ENCODE results near the gene ACLY.
"Not testable (repeated sequence)": the region's sequence is repeated elsewhere in the genome, so short reads cannot be mapped to it uniquely, and the experiment has no call there.

The ACLY gene

DNA sequence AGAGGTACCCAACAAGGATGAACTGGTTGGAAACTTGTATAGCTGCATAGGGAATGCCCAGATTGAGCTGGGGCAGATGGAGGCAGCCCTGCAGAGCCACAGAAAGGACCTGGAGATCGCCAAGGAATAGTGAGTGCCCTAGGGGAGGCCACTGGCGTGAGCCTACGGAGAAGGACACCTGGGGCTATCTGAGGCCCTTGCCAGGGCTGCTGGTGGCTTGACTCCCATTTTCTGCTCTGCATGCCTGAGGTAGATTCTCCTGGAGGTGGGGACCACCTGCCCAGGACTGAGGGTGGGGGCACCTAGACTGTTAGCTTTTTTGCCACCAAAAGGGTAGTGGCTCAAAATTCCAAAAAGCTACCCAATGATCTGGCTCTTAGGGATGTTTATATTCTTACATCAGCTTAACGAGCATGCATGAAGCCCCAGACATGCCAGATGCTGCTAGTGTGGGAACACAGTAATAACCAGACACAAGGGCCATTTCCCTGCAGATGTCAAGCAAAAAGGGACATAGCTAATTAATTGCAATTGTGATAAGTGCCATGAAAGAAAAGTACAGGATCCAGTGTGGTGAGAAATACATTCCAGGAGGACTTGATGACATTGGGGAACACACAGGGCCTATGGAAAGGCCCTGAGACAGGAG, 20.4 kb upstream of the ACLY start:
- no peak for DNase-seq

- no peak for DNase-seq
These were observed 19.5 kb upstream of the ACLY start for GRCh38 chr17:41937970-41938954.

GRCh38 chr17:41935641-41936040, 16.9 kb upstream of the ACLY start:
- no peak for DNase-seq

DNA sequence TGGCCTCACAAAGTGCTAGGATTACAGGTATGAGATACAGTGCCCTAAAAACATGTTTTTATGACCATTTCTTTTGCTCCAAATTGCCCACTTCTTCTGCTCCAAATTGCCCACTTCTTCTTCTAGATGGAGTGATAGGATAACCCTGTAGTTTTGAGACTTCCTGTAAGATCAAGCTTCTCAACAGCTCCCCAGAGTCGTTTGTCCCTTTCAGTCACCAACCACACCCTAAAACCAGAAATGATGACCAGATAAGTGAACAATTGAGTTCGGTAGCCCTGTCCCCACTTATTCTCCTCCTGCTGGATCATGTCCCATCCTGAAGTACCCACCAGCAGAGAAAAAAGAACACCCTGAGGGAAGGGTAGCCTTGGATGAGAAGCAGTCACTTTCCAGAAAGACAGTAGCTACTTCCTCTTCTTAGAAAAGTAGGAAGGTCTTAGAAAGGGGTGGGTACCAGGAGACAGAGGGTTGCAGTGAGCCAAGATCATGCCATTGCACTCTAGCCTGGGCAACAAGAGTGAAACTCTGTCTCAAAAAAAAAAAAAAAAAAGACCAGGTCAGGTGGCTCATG, 14.2 kb upstream of the ACLY start:
- DNase-seq, result no peak

- not testable (repeated sequence) for DNase-seq
These were observed 13.0 kb upstream of the ACLY start for GRCh38 chr17:41931715-41932114.

DNA sequence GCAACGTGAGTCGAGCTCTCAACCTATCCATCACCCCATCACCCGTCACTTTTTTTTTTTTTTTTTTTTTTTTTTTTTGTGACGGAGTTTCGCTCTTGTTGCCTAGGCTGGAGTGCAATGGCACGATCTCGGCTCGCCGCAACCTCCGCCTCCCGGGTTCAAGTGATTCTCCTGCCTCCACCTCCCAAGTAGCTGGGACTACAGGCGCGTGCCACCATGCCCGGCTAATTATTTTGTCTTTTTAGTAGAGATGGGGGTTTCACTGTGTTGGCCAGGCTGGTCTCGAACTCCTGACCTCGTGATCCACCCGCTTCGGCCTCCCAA, 12.0 kb upstream of the ACLY start:
- DNase-seq, result not testable (repeated sequence)

DNA sequence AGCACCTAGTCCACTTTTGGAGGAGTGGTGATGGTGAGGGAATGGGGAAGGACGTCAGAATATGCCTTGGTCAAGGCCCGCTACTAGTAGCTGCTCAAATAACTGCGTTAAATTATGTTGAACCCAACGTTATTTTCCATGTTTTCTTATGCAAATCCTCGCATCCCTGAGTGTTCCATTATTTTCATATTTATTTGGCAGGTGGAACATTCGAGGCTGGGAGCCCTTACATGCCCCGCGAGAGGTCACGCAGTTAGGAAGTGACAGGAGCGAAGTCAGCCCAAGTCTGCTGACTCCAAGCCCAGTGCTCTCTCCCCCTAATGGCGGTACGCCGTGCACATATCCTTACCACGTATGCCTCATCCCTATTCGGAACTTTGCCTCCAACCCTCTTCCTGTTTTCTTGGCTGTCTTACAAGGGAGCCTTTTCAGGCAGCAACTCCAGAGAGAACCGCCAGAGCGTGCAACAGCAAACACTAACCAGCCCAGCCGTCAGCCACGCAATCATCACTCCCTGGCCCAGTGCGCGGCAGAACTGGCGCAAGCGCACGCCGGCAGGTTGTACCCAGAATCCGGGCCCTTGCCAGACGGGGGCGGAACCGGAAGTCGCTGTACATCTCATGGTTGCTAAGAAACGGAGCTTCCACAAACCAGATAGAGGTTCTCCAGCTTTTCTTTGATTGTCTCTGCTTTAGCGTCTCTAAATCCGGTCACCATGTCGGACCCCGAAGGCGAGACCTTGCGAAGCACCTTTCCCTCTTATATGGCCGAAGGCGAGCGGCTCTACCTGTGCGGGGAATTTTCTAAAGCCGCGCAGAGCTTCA, 11.5 kb upstream of the ACLY start, which contains the start of gene ODAD4:
Gene ODAD4, plus strand, starts transcription at position 609 of the 824 bp plus-strand sequence. Its CDS starts 107 bp downstream, at position 716.
- peak; percentile 96 for DNase-seq

GRCh38 chr17:41928693-41929251, 10.0 kb upstream of the ACLY start:
- DNase-seq, result no peak

GRCh38 chr17:41925991-41926590, 7.3 kb upstream of the ACLY start:
- no peak for DNase-seq

- no peak for DNase-seq
These were observed 1.8 kb upstream of the ACLY start for GRCh38 chr17:41920580-41920955.

GRCh38 chr17:41919840-41920579, 1.3 kb upstream of the ACLY start:
- no peak for DNase-seq

DNA sequence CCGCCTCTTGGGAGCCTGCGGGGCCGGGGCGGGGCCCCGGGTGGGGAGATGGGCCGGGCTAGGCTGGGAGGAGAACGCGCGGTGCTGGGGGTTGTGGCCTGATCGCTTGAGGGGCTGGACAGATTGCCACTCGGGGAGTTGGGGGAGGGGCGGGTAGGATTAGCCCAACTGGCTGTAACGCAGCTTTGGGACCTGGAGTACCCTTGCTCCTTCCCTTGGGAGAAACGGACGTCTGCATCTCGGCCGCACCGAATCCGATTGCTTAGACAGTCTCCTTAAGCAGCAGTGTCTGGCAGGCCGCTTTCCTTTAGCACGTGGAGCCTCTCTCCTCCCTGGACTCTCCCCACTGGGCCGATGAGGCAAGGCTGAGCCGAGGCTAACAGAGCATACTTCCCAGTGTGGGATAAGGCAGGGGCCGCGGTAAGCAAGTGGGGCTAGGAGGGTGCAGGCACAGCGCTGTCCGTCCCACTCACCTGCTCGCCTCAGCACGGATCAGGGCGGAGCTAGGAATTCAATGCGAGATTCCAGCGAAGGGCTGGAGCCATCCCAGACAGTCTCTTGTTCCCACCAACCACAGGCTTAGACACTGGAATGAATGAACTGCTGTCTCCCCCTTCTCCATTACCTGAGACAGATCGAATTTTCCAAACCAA, 540 bp upstream of the ACLY start:
- no peak for DNase-seq

DNA sequence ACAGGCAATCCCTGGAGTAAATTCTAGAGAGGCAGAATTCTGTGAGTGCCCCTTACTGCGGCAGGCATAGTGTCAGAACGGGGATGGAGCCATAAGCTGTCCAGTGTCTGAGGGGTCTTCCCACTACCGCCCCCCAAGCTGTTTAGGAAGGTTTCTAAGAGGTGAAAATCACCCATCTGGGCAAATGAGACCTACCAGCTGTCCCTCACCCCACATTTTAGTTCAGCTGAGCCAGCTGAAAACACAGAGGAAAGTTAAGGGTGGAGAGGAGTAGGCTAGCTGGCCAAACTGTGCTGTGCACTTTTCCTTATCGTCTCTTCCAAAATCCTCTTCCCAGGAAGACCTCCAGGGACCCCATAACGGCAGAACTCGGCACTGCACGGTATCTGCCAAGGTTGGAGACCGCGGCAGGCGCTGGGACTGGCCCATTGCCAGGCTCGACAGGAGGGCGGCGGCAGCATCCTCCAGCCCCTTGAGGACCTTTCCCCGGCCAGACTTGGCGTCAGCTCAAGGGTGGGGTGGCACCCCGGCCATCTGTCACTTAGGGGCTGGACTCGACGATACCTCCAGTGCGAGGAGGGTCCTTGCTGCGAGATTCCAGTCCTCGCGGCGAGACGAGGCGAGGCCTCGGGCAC, 955 bp downstream of the ACLY start:
- DNase-seq, result peak; percentile 76

DNA sequence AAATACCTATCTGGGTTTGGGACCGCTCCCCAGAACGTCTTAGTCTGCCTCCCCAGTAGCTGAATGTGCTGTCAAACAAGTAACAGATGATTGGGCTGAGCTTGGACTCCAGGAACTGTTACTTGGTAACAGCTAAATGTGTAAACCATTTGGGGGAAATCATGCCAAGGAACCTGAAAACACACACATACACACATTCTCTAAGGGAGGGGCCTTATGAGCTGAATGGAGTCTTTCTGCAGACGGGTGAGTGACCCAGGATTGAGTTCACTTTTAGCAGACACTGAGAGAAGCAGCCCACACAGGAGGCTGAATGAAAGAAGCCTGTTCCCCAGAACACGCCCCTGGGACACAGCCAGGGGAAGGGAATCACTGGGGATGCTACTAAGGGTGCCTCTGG, 1.6 kb downstream of the ACLY start:
- no peak for DNase-seq

GRCh38 chr17:41915566-41915965, 3.2 kb downstream of the ACLY start:
- DNase-seq, result no peak

DNA sequence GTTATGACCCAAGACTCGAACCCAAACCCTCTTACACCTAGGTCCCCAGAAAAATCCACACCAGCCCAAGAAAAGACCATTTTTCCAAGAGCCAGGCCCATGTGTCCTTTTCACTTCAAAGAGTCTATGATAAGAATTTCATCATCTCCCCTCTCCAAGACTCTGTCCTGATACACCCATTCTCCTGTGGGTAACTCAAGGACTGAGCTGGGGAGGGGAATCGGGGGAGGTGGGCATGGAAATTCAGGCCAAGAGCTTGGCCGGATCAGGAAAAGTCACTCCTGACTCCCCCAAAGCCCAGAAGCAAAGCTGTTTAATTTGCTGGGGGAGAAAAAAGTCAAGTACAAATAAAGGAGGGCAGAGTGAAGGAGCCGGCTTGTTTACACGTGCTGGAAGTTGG, 3.7 kb downstream of the ACLY start:
- no peak for DNase-seq

GRCh38 chr17:41914358-41914766, 4.4 kb downstream of the ACLY start:
- DNase-seq, result no peak

DNA sequence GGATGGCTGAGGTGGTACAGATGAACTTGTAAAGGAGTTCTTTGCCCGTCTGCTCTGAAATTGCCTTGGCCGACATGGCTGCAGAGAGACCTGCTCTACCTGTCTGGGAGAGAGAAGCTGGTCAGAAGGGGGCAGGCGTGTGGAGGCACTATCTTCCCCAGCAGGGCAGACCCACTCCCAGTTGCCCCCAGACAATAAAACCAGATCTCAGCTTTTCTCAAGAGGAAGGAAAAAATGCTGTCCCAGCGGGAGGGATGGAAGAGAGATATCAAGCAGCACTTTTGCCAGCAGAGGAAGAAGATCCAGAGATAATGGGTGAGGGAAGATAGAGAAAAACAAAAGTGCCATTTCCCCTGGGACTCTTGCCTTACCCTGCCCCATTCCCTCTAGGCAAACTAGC, 5.0 kb downstream of the ACLY start:
- no peak for DNase-seq

- no peak for DNase-seq
These were observed 5.8 kb downstream of the ACLY start for GRCh38 chr17:41912925-41913324.

GRCh38 chr17:41910701-41911391, 7.9 kb downstream of the ACLY start:
- no peak for DNase-seq
